ENCODE data around the gene CASR.
"Not testable (repeated sequence)": the region's sequence is repeated elsewhere in the genome, so short reads cannot be mapped to it uniquely, and the experiment has no call there.

Gene CASR

GRCh38 chr3:122200661-122201060 is 17.2 kb downstream of the CASR start:
- Histone ChIP-seq H3K27me3 (ENCODE audit: insufficient read depth, poor library complexity, severe bottlenecking) (no peaks in the 10 kb centered on the region), H3K4me3 (replicated peaks; ENCODE audit: insufficient read depth, low read length) (no peak overlapping the region), H3K27ac (replicated peaks) (no peak overlapping the region)
- no peak for DNase-seq (ENCODE audit: low read depth in 1 of 2, low spot score in 1 of 2)
- TF ChIP-seq, protein P1, sequence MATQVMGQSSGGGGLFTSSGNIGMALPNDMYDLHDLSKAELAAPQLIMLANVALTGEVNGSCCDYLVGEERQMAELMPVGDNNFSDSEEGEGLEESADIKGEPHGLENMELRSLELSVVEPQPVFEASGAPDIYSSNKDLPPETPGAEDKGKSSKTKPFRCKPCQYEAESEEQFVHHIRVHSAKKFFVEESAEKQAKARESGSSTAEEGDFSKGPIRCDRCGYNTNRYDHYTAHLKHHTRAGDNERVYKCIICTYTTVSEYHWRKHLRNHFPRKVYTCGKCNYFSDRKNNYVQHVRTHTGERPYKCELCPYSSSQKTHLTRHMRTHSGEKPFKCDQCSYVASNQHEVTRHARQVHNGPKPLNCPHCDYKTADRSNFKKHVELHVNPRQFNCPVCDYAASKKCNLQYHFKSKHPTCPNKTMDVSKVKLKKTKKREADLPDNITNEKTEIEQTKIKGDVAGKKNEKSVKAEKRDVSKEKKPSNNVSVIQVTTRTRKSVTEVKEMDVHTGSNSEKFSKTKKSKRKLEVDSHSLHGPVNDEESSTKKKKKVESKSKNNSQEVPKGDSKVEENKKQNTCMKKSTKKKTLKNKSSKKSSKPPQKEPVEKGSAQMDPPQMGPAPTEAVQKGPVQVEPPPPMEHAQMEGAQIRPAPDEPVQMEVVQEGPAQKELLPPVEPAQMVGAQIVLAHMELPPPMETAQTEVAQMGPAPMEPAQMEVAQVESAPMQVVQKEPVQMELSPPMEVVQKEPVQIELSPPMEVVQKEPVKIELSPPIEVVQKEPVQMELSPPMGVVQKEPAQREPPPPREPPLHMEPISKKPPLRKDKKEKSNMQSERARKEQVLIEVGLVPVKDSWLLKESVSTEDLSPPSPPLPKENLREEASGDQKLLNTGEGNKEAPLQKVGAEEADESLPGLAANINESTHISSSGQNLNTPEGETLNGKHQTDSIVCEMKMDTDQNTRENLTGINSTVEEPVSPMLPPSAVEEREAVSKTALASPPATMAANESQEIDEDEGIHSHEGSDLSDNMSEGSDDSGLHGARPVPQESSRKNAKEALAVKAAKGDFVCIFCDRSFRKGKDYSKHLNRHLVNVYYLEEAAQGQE (IDR thresholded peaks at IDR 0.05; ENCODE audit: insufficient replicate concordance, low read depth) = no peak
- TF ChIP-seq POLR2AphosphoS5 (IDR thresholded peaks at IDR 0.05; ENCODE audit: low read depth) = no peak
- TF ChIP-seq, protein P2, sequence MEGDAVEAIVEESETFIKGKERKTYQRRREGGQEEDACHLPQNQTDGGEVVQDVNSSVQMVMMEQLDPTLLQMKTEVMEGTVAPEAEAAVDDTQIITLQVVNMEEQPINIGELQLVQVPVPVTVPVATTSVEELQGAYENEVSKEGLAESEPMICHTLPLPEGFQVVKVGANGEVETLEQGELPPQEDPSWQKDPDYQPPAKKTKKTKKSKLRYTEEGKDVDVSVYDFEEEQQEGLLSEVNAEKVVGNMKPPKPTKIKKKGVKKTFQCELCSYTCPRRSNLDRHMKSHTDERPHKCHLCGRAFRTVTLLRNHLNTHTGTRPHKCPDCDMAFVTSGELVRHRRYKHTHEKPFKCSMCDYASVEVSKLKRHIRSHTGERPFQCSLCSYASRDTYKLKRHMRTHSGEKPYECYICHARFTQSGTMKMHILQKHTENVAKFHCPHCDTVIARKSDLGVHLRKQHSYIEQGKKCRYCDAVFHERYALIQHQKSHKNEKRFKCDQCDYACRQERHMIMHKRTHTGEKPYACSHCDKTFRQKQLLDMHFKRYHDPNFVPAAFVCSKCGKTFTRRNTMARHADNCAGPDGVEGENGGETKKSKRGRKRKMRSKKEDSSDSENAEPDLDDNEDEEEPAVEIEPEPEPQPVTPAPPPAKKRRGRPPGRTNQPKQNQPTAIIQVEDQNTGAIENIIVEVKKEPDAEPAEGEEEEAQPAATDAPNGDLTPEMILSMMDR (IDR thresholded peaks at IDR 0.05; ENCODE audit: insufficient read depth, low read length) = no peak
- TF ChIP-seq GABPA (IDR thresholded peaks at IDR 0.05; ENCODE audit: low read depth) = no peak
- no peak for TF ChIP-seq SPI1 (IDR thresholded peaks at IDR 0.05; ENCODE audit: borderline replicate concordance, low read depth)

- not testable (repeated sequence) for DNase-seq (ENCODE audit: low read depth in 1 of 2, low spot score in 1 of 2); H3K27ac ChIP-seq (replicated peaks); H3K4me3 ChIP-seq (replicated peaks; ENCODE audit: insufficient read depth, low read length); H3K27me3 ChIP-seq (ENCODE audit: insufficient read depth, poor library complexity, severe bottlenecking)
These were observed 18.0 kb downstream of the CASR start for GRCh38 chr3:122201476-122201875.

DNA sequence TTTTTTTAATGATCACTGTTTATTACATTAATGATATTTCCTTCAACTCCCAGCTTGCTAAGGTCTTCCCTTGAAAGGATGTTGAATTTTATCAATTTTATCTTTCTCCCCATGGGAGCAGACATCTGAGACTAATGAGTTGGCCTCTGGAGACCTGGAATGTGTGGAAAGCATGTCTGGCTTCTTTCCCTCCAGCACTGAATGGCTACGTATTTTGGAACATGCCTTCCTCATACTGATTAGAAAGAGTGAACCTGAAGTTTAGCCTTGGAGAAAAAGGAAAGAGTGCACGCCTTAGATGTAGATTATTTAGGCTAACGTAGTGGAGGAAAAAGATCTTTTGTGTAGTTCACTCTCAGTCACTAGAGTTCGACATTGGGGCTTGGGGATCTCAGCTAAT is 25.1 kb downstream of the CASR start:
- no peaks in the 10 kb centered on the region for H3K27me3 ChIP-seq (ENCODE audit: insufficient read depth, poor library complexity, severe bottlenecking)
- H3K4me3 ChIP-seq (replicated peaks; ENCODE audit: insufficient read depth, low read length) = no peak overlapping the region
- TF ChIP-seq, protein P2 (IDR thresholded peaks at IDR 0.05; ENCODE audit: insufficient read depth, low read length) = no peak
- TF ChIP-seq GABPA (IDR thresholded peaks at IDR 0.05; ENCODE audit: low read depth) (no peak), SPI1 (IDR thresholded peaks at IDR 0.05; ENCODE audit: borderline replicate concordance, low read depth) (no peak), POLR2AphosphoS5 (IDR thresholded peaks at IDR 0.05; ENCODE audit: low read depth) (no peak)
- TF ChIP-seq, protein P1 (IDR thresholded peaks at IDR 0.05; ENCODE audit: insufficient replicate concordance, low read depth) = no peak
- no peak for DNase-seq (ENCODE audit: low read depth in 1 of 2, low spot score in 1 of 2)
- H3K27ac ChIP-seq (replicated peaks) = no peak overlapping the region

GRCh38 chr3:122213650-122214049 is 30.2 kb downstream of the CASR start:
- Histone ChIP-seq H3K27ac (replicated peaks) (no peak overlapping the region), H3K27me3 (ENCODE audit: insufficient read depth, poor library complexity, severe bottlenecking) (no peaks in the 10 kb centered on the region), H3K4me3 (replicated peaks; ENCODE audit: insufficient read depth, low read length) (no peak overlapping the region)
- TF ChIP-seq, protein P1 (IDR thresholded peaks at IDR 0.05; ENCODE audit: insufficient replicate concordance, low read depth) = no peak
- TF ChIP-seq POLR2AphosphoS5 (IDR thresholded peaks at IDR 0.05; ENCODE audit: low read depth) (no peak), GABPA (IDR thresholded peaks at IDR 0.05; ENCODE audit: low read depth) (no peak), SPI1 (IDR thresholded peaks at IDR 0.05; ENCODE audit: borderline replicate concordance, low read depth) (no peak)
- TF ChIP-seq, protein P2 (IDR thresholded peaks at IDR 0.05; ENCODE audit: insufficient read depth, low read length) = no peak
- no peak for DNase-seq (ENCODE audit: low read depth in 1 of 2, low spot score in 1 of 2)

Data from HL-60 (cell line).